SU-DHL-6 (cell line): ENCODE measurements around the gene STIMATE.

ENCODE experiments used
- EZH2phosphoT487 ChIP-seq: fragments of 200-600 bp; sonication (generic), shearing (Covaris generic); conservative IDR thresholded peaks from 2 replicates; pipeline ENCODE4 v1.6.1; 2018; ENCODE audit warnings: mild to moderate bottlenecking, antibody characterized with exemption, low read length, moderate library complexity, mixed read lengths
- TF ChIP-seq, protein P1 (sequence below): fragments of 200-600 bp; sonication (generic); IDR thresholded peaks from one replicate; pipeline ENCODE4 v1.5.1; 2017; ENCODE audit warnings: antibody characterized with exemption, mild to moderate bottlenecking, low read length, moderate library complexity; ENCODE audit not compliant: insufficient read depth, poor library complexity, severe bottlenecking

DNA sequence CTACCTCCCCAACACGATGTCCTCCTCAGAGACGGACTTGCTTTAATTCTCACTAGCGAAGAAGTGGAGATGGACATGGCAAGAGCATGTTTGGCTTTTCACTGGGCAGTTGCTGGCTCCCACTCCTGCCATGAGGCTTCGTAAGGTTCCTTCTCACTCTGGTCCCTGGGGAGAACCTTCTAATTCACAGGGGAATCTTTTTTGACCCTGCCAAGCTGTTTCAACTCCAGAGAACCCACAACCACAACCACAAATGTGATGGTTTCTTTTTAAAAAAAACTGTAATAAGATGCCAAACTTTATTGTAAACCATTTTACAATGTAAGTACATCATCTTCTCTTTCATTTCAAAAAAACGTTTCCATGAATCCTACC lies 60.9 kb downstream of the STIMATE start:
- TF ChIP-seq, protein P1, sequence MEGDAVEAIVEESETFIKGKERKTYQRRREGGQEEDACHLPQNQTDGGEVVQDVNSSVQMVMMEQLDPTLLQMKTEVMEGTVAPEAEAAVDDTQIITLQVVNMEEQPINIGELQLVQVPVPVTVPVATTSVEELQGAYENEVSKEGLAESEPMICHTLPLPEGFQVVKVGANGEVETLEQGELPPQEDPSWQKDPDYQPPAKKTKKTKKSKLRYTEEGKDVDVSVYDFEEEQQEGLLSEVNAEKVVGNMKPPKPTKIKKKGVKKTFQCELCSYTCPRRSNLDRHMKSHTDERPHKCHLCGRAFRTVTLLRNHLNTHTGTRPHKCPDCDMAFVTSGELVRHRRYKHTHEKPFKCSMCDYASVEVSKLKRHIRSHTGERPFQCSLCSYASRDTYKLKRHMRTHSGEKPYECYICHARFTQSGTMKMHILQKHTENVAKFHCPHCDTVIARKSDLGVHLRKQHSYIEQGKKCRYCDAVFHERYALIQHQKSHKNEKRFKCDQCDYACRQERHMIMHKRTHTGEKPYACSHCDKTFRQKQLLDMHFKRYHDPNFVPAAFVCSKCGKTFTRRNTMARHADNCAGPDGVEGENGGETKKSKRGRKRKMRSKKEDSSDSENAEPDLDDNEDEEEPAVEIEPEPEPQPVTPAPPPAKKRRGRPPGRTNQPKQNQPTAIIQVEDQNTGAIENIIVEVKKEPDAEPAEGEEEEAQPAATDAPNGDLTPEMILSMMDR, result no peak
- TF ChIP-seq EZH2phosphoT487, result no peak
